H9 (cell line): ENCODE data around the gene STRA6. TPM values are rescaled to one million over a fixed set of nuclear protein-coding genes. Genes with fewer than 3 reads are reported as not detected.
A peak's percentile ranks its signal among the peaks of the same experiment; 100 is the strongest.

Experiments used
- DNase-seq: peaks from one replicate; pipeline ENCODE4 v3.0.0-alpha.2; 2017
- H2AFZ ChIP-seq: one replicate; pipeline ENCODE4 v1.6.1; 2013; ENCODE audit warnings: mild to moderate bottlenecking, low read length, control low read depth, moderate library complexity
- H2AK5ac ChIP-seq: 2 replicates; pipeline ENCODE4 v1.6.1; 2013; ENCODE audit warnings: low read length, control low read depth, mixed read lengths; ENCODE audit not compliant: insufficient read length
- H2BK120ac ChIP-seq: one replicate; pipeline ENCODE4 v1.6.1; 2013; ENCODE audit warnings: low read depth, mild to moderate bottlenecking, low read length, control low read depth, inconsistent platforms; ENCODE audit not compliant: poor library complexity, severe bottlenecking
- H2BK12ac ChIP-seq: 2 replicates; pipeline ENCODE4 v1.6.1; 2013; ENCODE audit warnings: low read length, control low read depth, mixed read lengths, low read depth; ENCODE audit not compliant: insufficient read length
- H2BK15ac ChIP-seq: 2 replicates; pipeline ENCODE4 v1.6.1; 2013; ENCODE audit warnings: low read depth, low read length, control low read depth
- H2BK20ac ChIP-seq: one replicate; pipeline ENCODE4 v1.6.1; 2013; ENCODE audit warnings: low read depth, mild to moderate bottlenecking, low read length, control low read depth, inconsistent platforms; ENCODE audit not compliant: poor library complexity, severe bottlenecking
- H2BK5ac ChIP-seq: 2 replicates; pipeline ENCODE4 v1.6.1; 2013; ENCODE audit warnings: low read length, control low read depth, mixed read lengths; ENCODE audit not compliant: insufficient read length
- H3K14ac ChIP-seq: 2 replicates; pipeline ENCODE4 v1.6.1; 2013; ENCODE audit warnings: low read length, control low read depth; ENCODE audit not compliant: insufficient read depth
- H3K18ac ChIP-seq: 2 replicates; pipeline ENCODE4 v1.6.1; 2013; ENCODE audit warnings: low read depth, mild to moderate bottlenecking, mixed read lengths, low read length, control low read depth; ENCODE audit not compliant: insufficient read length
- H3K23ac ChIP-seq: 2 replicates; pipeline ENCODE4 v1.6.1; 2013; ENCODE audit warnings: low read length, control low read depth, mixed read lengths, low read depth; ENCODE audit not compliant: insufficient read length
- H3K23me2 ChIP-seq: 2 replicates; pipeline ENCODE4 v1.6.1; 2013; ENCODE audit warnings: low read depth, mild to moderate bottlenecking, mixed read lengths, low read length, control low read depth; ENCODE audit not compliant: insufficient read length, poor library complexity, severe bottlenecking
- H3K27ac ChIP-seq: 2 replicates; pipeline ENCODE4 v1.5.1; 2013; ENCODE audit warnings: low read length, control low read depth, mixed read lengths, low read depth; ENCODE audit not compliant: insufficient read length
- H3K27me3 ChIP-seq: 2 replicates; pipeline ENCODE4 v1.6.1; 2013; ENCODE audit warnings: low read length, control low read depth, inconsistent platforms; ENCODE audit not compliant: insufficient read depth
- H3K4ac ChIP-seq: 2 replicates; pipeline ENCODE4 v1.6.1; 2013; ENCODE audit warnings: low read depth, mild to moderate bottlenecking, control low read depth, inconsistent platforms, low read length, moderate library complexity
- H3K4me1 ChIP-seq: 2 replicates; pipeline ENCODE4 v1.6.1; 2013; ENCODE audit warnings: low read length, control low read depth, inconsistent platforms; ENCODE audit not compliant: insufficient read depth
- H3K4me2 ChIP-seq: 2 replicates; pipeline ENCODE4 v1.6.1; 2013; ENCODE audit warnings: low read length, control low read depth, mixed read lengths; ENCODE audit not compliant: insufficient read length, insufficient read depth
- H3K56ac ChIP-seq: 2 replicates; pipeline ENCODE4 v1.6.1; 2013; ENCODE audit warnings: low read depth, mild to moderate bottlenecking, mixed read lengths, low read length, control low read depth; ENCODE audit not compliant: insufficient read length
- H3K79me1 ChIP-seq: 2 replicates; pipeline ENCODE4 v1.6.1; 2013; ENCODE audit warnings: low read depth, mild to moderate bottlenecking, moderate library complexity, low read length, control low read depth, inconsistent platforms; ENCODE audit not compliant: insufficient read depth, poor library complexity, severe bottlenecking
- H3K79me2 ChIP-seq: 2 replicates; pipeline ENCODE4 v1.6.1; 2013; ENCODE audit warnings: low read length, control low read depth, inconsistent platforms; ENCODE audit not compliant: insufficient read depth
- H3K9ac ChIP-seq: 2 replicates; pipeline ENCODE4 v1.6.1; 2013; ENCODE audit warnings: low read length, control low read depth, mixed read lengths; ENCODE audit not compliant: insufficient read length; ENCODE audit errors: extremely low read depth
- H3K9me3 ChIP-seq: one replicate; pipeline ENCODE4 v1.6.1; 2013; ENCODE audit warnings: low read depth, low read length, inconsistent platforms; ENCODE audit not compliant: control insufficient read depth
- H3T11ph ChIP-seq: one replicate; pipeline ENCODE4 v1.6.1; 2013; ENCODE audit warnings: mild to moderate bottlenecking, low read length, control low read depth, inconsistent platforms
- H4K20me1 ChIP-seq: one replicate; pipeline ENCODE4 v1.6.1; 2013; ENCODE audit not compliant: control insufficient read depth, insufficient read length, insufficient read depth
- H4K5ac ChIP-seq: 2 replicates; pipeline ENCODE4 v1.6.1; 2013; ENCODE audit warnings: low read depth, mild to moderate bottlenecking, mixed read lengths, low read length, control low read depth; ENCODE audit not compliant: insufficient read length
- H4K8ac ChIP-seq: replicated peaks from 2 replicates; pipeline ENCODE4 v1.6.1; 2013; ENCODE audit warnings: low read length, control low read depth, mixed read lengths, low read depth; ENCODE audit not compliant: insufficient read length
- H4K91ac ChIP-seq: 2 replicates; pipeline ENCODE4 v1.6.1; 2013; ENCODE audit warnings: low read depth, mild to moderate bottlenecking, moderate library complexity, mixed read lengths, low read length, control low read depth; ENCODE audit not compliant: insufficient read length
- H3K27ac Mint-ChIP-seq, 3 experiments: 2 replicates in 2 of 3; 3 replicates in 1 of 3; pipeline ENCODE4 v1.8.0; 2020 to 2021; ENCODE audit warnings: mixed read lengths in 3 of 3, mild to moderate bottlenecking in 1 of 3, moderate library complexity in 1 of 3
- H3K27me3 Mint-ChIP-seq: 2 replicates; pipeline ENCODE4 v1.8.0; 2021; ENCODE audit warnings: low read depth, mild to moderate bottlenecking, moderate library complexity, mixed read lengths
- H3K36me3 Mint-ChIP-seq, 3 experiments: 2 replicates in 2 of 3; 3 replicates in 1 of 3; pipeline ENCODE4 v1.8.0; 2020 to 2021; ENCODE audit warnings: low read depth in 3 of 3, mixed read lengths in 3 of 3; ENCODE audit not compliant: insufficient read depth in 1 of 3
- H3K4me1 Mint-ChIP-seq, 2 experiments: 2 replicates each; pipeline ENCODE4 v1.8.0; 2020; ENCODE audit warnings: mixed read lengths in 2 of 2
- H3K4me3 Mint-ChIP-seq, 2 experiments: 2 replicates in 1 of 2; 3 replicates in 1 of 2; pipeline ENCODE4 v1.8.0; 2020 to 2021; ENCODE audit warnings: mild to moderate bottlenecking in 2 of 2, mixed read lengths in 2 of 2, moderate library complexity in 1 of 2
- H3K9me3 Mint-ChIP-seq, 2 experiments: 2 replicates in 1 of 2; 3 replicates in 1 of 2; pipeline ENCODE4 v1.8.0; 2020; ENCODE audit warnings: mild to moderate bottlenecking in 2 of 2, mixed read lengths in 2 of 2, moderate library complexity in 1 of 2
- WGBS: extraction: QIAGEN DNeasy Blood & Tissue Kit; methylation state at CpG from one replicate; pipeline ENCODE4 v1.1.7; 2013; ENCODE audit warnings: missing lambda C conversion rate, low lambda C conversion rate, mixed read lengths; ENCODE audit not compliant: insufficient read length; ENCODE audit errors: extremely low coverage; 5-methylcytosine and 5-hydroxymethylcytosine counted together
- total RNA-seq: library from RNA; stranded (reverse); gene quantifications from 2 replicates; pipeline ENCODE4 v1.2.1, GENCODE V29; 2021
- TF ChIP-seq, protein P1 (sequence below): fragments of 200-600 bp; sonication (generic); conservative IDR thresholded peaks from 3 replicates; pipeline ENCODE4 v1.8.0; 2021; ENCODE audit warnings: antibody characterized with exemption, mild to moderate bottlenecking

Gene STRA6
- total RNA-seq, 1 experiment from 2014 or later: 12.8 TPM

DNA sequence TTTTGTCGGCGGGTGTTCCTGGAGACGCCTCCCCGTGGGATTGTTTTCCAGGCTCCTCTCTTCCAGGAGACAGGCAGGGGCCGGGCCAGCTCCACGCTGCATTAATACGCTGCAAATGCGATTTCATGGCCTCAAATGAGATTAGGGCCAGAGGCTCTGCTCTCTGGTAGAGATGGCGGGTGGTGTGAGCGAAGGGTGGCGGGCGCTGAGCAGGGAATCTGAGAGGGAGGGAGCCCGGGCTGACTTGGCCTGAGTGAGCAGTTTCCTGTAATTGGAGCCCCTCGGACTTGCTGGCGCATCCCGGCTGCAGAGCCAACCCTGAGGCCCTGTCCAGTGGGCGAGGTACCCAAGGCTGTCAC is 26.1 kb upstream of the STRA6 start:
- no CpG with 5 or more reads among the region's 17 CpGs for WGBS
- Histone ChIP-seq H2AK5ac (no peak overlapping the region), H2BK5ac (no peak overlapping the region), H3K23me2 (peaks cover 2% of the 10 kb centered on the region), H4K20me1 (no peaks in the 10 kb centered on the region), H3K27me3 (peaks cover 8% of the 10 kb centered on the region; the same call in 1 of the 2 replicates), H3K56ac (no peak overlapping the region), H3K9me3 (no peaks in the 10 kb centered on the region), H2BK120ac (no peak overlapping the region), H3K9ac (no peak overlapping the region), H3K4me1 (no peaks in the 10 kb centered on the region), H3K4me2 (no peak overlapping the region), H4K8ac (no peak overlapping the region), H2BK12ac (no peak overlapping the region), H4K91ac (no peak overlapping the region), H2AFZ (no peak overlapping the region), H3K23ac (no peak overlapping the region), H3K79me1 (no peaks in the 10 kb centered on the region), H2BK15ac (no peak overlapping the region), H3K27ac (no peak overlapping the region), H3K18ac (no peak overlapping the region), H2BK20ac (no peak overlapping the region), H3T11ph (no peak overlapping the region), H3K14ac (no peak overlapping the region; the same call in 1 of the 2 replicates), H3K79me2 (no peaks in the 10 kb centered on the region), H4K5ac (no peak overlapping the region), H3K4ac (no peak overlapping the region)
- H3K27me3 Mint-ChIP-seq: peaks cover 85% of the 10 kb centered on the region
- H3K36me3 Mint-ChIP-seq: peaks cover 0 to 2% (median 0%) of the 10 kb centered on the region in 3 experiments; a peak in 1 of 7 replicates
- DNase-seq: no peak
- peaks cover 0 to 2% of the 10 kb centered on the region in 2 experiments; a peak in 1 of 5 replicates for H3K9me3 Mint-ChIP-seq
- H3K4me3 Mint-ChIP-seq: no peak overlapping the region
- H3K27ac Mint-ChIP-seq: peak overlapping the region in 1 of 3 experiments; percentile 38; a peak in 1 of 7 replicates
- peaks cover 42 to 56% of the 10 kb centered on the region in 2 experiments for H3K4me1 Mint-ChIP-seq
- TF ChIP-seq, protein P1, sequence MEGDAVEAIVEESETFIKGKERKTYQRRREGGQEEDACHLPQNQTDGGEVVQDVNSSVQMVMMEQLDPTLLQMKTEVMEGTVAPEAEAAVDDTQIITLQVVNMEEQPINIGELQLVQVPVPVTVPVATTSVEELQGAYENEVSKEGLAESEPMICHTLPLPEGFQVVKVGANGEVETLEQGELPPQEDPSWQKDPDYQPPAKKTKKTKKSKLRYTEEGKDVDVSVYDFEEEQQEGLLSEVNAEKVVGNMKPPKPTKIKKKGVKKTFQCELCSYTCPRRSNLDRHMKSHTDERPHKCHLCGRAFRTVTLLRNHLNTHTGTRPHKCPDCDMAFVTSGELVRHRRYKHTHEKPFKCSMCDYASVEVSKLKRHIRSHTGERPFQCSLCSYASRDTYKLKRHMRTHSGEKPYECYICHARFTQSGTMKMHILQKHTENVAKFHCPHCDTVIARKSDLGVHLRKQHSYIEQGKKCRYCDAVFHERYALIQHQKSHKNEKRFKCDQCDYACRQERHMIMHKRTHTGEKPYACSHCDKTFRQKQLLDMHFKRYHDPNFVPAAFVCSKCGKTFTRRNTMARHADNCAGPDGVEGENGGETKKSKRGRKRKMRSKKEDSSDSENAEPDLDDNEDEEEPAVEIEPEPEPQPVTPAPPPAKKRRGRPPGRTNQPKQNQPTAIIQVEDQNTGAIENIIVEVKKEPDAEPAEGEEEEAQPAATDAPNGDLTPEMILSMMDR: no peak
